Kidney epithelial cell (primary cell): Measurements from ENCODE around the gene FYN. TPM values are rescaled to one million over a fixed set of nuclear protein-coding genes. Genes with fewer than 3 reads are reported as not detected.

ENCODE experiments used
- DNase-seq: peaks from one replicate; pipeline ENCODE4 v3.0.0-alpha.2; 2010; ENCODE audit warnings: low read depth
- H3K27me3 ChIP-seq: 2 replicates; pipeline ENCODE4 v1.6.0; 2011; ENCODE audit warnings: low read length; ENCODE audit not compliant: control insufficient read depth, insufficient read depth
- H3K36me3 ChIP-seq: 2 replicates; pipeline ENCODE4 v1.5.1; 2011; ENCODE audit warnings: low read length; ENCODE audit not compliant: control insufficient read depth, insufficient read depth
- H3K4me3 ChIP-seq: 2 replicates; pipeline ENCODE4 v1.5.1; 2011; ENCODE audit warnings: low read depth, mild to moderate bottlenecking, control low read depth, low read length
- total RNA-seq: library from RNA; depleted of rRNA; stranded (reverse); fragments of >200 nt; gene quantifications from 2 replicates; pipeline ENCODE4 v1.2.3, GENCODE V29; 2015
- TF ChIP-seq, protein P1 (sequence below): IDR thresholded peaks from 2 replicates; pipeline ENCODE4 v1.5.1; 2011; ENCODE audit warnings: mild to moderate bottlenecking, moderate library complexity, low read length, control low read depth, inconsistent platforms; ENCODE audit not compliant: insufficient read depth, poor library complexity, severe bottlenecking

FYN gene
- total RNA-seq, 1 donor from 2014 or later: 133 TPM

DNA sequence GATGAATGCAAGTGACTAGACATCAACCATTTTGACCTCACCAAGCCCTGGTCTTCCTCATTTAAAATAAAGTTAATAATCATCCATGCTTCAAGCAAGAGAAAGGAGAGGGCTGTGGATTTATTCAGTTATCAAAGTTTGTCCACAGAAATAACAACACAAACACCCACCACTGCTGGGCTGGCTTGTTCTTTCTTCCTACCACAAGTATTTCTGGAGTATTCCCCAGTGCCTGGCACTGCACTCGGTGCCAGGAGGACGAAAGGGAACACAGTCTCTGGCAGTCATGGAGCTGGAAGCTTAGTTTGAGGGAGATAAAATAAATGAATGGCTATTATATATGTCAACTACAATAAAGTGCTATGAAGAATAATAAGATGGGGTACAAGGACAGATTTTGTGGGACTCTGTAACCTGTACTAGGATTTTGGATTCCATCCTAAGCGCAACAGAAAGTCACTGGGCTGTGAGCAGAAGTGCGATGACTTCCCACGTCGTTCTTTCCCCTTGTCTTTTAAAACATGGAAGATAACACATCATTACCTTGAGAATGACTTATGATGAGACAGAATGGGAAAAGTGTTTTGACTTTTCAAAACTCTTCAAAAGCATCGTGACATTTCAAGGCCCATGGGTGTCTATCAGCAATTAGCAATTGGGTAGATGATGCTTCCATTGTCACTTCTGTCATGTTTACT is 193.1 kb downstream of the FYN start:
- H3K4me3 ChIP-seq: no peak overlapping the region
- TF ChIP-seq, protein P1, sequence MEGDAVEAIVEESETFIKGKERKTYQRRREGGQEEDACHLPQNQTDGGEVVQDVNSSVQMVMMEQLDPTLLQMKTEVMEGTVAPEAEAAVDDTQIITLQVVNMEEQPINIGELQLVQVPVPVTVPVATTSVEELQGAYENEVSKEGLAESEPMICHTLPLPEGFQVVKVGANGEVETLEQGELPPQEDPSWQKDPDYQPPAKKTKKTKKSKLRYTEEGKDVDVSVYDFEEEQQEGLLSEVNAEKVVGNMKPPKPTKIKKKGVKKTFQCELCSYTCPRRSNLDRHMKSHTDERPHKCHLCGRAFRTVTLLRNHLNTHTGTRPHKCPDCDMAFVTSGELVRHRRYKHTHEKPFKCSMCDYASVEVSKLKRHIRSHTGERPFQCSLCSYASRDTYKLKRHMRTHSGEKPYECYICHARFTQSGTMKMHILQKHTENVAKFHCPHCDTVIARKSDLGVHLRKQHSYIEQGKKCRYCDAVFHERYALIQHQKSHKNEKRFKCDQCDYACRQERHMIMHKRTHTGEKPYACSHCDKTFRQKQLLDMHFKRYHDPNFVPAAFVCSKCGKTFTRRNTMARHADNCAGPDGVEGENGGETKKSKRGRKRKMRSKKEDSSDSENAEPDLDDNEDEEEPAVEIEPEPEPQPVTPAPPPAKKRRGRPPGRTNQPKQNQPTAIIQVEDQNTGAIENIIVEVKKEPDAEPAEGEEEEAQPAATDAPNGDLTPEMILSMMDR: no peak
- no peaks in the 10 kb centered on the region for H3K27me3 ChIP-seq
- no peak for DNase-seq
- H3K36me3 ChIP-seq: no peaks in the 10 kb centered on the region

DNA sequence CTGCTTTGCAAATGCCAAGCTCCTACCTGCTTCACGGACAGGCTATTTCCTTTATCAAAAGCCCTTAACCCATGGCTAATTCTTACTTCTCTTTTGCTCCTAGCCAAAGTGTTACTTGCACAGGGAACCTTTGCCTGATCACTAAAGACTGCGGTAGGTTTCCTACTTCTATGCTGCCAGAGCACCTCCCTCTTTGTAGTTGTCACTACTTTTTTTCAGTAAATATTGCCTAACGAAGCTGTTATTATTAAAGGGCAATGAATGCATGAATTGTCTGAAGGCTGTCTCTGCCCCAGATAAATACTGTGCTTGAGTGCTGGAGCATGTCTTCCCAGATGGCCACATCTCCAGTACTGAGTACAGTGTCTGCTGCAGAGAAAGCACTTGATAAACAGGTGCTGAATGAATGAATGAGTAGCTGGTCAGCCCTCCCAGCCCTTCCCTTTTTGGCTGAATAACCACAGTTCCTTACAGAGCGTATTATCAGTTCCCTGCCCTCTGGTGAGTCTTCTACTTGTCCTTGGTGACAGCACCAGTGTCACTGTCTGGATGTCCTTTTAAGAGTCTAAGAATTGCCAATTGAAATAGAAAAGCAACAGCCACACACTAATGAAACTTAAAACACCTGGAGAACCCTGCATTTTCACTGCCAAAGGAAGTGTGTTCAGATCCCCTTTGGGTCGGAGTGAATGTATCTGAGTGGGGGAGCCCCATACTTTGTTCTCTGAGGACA is 194.0 kb downstream of the FYN start:
- no peaks in the 10 kb centered on the region for H3K36me3 ChIP-seq
- H3K27me3 ChIP-seq: no peaks in the 10 kb centered on the region

GRCh38 chr6:111677249-111677990 is 195.8 kb downstream of the FYN start:
- H3K4me3 ChIP-seq: no peak overlapping the region
- DNase-seq: no peak
- TF ChIP-seq, protein P1: no peak
- no peaks in the 10 kb centered on the region for H3K36me3 ChIP-seq
- H3K27me3 ChIP-seq: no peaks in the 10 kb centered on the region

More for the DNA sequence above, 194.0 kb downstream of the FYN start:
- DNase-seq: no peak
- H3K4me3 ChIP-seq: no peak overlapping the region
- TF ChIP-seq, protein P1: no peak

GRCh38 chr6:111676383-111676782 is 196.9 kb downstream of the FYN start:
- TF ChIP-seq, protein P1: no peak
- DNase-seq: no peak
- H3K36me3 ChIP-seq: no peaks in the 10 kb centered on the region
- no peak overlapping the region for H3K4me3 ChIP-seq
- H3K27me3 ChIP-seq: no peaks in the 10 kb centered on the region

DNA sequence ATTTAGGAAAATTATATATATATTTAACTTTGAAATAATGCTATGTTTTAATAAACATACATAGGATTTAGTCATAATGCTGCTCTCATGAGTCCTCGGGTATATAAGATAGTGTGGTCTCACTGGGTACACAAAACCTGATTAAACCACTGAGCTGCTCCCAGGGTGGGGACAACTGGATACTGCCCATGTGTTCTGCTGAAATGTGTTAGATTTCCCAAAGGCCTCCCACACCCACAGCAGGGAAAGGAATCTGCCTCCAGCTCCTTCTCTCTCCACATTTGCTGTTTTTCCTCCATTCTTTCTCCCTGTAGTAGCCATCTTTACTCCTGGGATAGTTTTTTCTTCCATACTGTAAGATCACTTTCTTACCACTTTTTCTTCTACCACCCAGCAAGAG is 198.4 kb downstream of the FYN start:
- H3K4me3 ChIP-seq: no peak overlapping the region
- no peaks in the 10 kb centered on the region for H3K27me3 ChIP-seq
- no peak for DNase-seq
- TF ChIP-seq, protein P1: no peak
- H3K36me3 ChIP-seq: no peaks in the 10 kb centered on the region
